ENCODE results near the gene KRTAP5-2.
"Not testable (repeated sequence)": the region's sequence is repeated elsewhere in the genome, so short reads cannot be mapped to it uniquely, and the experiment has no call there.

Gene KRTAP5-2

DNA sequence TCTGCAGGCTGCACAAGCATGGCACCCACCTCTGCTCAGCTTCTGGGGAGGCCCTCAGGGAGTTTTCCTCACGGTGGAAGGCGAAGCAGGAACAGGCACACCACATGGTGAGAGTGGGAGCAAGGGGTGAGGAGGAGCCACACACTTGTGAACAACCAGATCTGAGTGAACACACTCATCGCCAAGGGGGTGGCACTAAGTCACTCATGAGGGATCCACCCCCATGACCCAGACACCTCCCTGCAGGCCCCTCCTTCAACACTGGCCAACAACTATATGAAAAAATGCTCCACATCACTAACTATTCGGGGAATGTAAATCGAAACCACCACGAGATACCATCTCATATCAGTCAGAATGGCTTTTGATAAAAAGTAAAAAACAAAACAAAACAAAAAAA, 722 bp upstream of the KRTAP5-2 start:
- no peak for TF ChIP-seq CTCF (IDR thresholded peaks at IDR 0.05; ENCODE audit: poor library complexity, severe bottlenecking)
- no peak overlapping the region for H3K4me3 ChIP-seq (ENCODE audit: severe bottlenecking)
- H3K9me3 ChIP-seq (ENCODE audit: severe bottlenecking), result no peaks in the 10 kb centered on the region
- DNase-seq (ENCODE audit: low spot score), result no peak
- H3K4me1 ChIP-seq (ENCODE audit: insufficient read depth, poor library complexity, severe bottlenecking), result no peaks in the 10 kb centered on the region
- H3K27me3 ChIP-seq (ENCODE audit: insufficient read depth, poor library complexity, severe bottlenecking), result peaks cover 5% of the 10 kb centered on the region
- no peak for ATAC-seq (ENCODE audit: low read depth)
- H3K36me3 ChIP-seq (ENCODE audit: low read depth), result no peaks in the 10 kb centered on the region
- H3K27ac ChIP-seq (ENCODE audit: poor library complexity, severe bottlenecking), result no peak overlapping the region

- DNase-seq (ENCODE audit: low spot score); H3K36me3 ChIP-seq (ENCODE audit: low read depth); H3K27ac ChIP-seq (ENCODE audit: poor library complexity, severe bottlenecking); H3K27me3 ChIP-seq (ENCODE audit: insufficient read depth, poor library complexity, severe bottlenecking); ATAC-seq (ENCODE audit: low read depth); H3K9me3 ChIP-seq (ENCODE audit: severe bottlenecking); H3K4me1 ChIP-seq (ENCODE audit: insufficient read depth, poor library complexity, severe bottlenecking); H3K4me3 ChIP-seq (ENCODE audit: severe bottlenecking): not testable (repeated sequence)
Measured at GRCh38 chr11:1598406-1598805, 312 bp upstream of the KRTAP5-2 start.

DNA sequence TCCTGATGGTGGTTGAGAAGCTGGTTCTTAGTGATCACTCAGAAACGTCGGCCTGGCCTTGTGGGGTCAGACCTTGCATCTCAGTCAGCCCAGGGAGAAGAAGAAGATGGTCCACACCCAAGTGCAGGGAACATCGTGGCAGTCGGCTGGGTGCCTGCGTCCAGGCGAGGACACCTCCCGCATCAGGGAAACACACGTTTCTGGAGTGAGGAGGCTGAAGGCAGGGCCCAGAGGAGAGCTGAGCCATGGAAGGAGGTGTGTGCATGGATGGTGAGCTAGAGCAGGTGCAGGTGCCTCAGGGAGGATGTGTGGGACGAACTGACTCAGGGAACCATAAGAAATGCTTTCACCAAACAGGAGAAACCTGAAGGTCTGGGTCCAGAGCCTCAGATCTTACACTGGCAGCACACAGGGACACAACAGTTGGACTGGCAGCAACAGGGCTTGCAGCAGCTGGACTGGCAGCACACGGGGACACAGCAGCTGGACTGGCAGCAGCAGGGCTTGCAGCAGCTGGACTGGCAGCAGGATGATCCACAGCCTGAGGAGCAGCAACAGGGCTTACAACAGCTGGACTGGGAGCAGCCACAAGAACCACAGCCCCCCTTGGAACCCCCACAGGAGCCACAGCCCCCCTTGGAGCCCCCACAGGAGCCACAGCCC, 632 bp downstream of the KRTAP5-2 start:
- H3K36me3 ChIP-seq (ENCODE audit: low read depth), result no peaks in the 10 kb centered on the region
- DNase-seq (ENCODE audit: low spot score) (no peak), ATAC-seq (ENCODE audit: low read depth) (no peak)
- H3K4me1 ChIP-seq (ENCODE audit: insufficient read depth, poor library complexity, severe bottlenecking), result no peaks in the 10 kb centered on the region
- peaks cover 5% of the 10 kb centered on the region for H3K27me3 ChIP-seq (ENCODE audit: insufficient read depth, poor library complexity, severe bottlenecking)
- no peak overlapping the region for H3K4me3 ChIP-seq (ENCODE audit: severe bottlenecking)
- H3K27ac ChIP-seq (ENCODE audit: poor library complexity, severe bottlenecking), result no peak overlapping the region
- H3K9me3 ChIP-seq (ENCODE audit: severe bottlenecking), result no peaks in the 10 kb centered on the region
- no peak for TF ChIP-seq CTCF (IDR thresholded peaks at IDR 0.05; ENCODE audit: poor library complexity, severe bottlenecking)

- not testable (repeated sequence) for DNase-seq (ENCODE audit: low spot score); H3K9me3 ChIP-seq (ENCODE audit: severe bottlenecking); H3K4me3 ChIP-seq (ENCODE audit: severe bottlenecking); H3K36me3 ChIP-seq (ENCODE audit: low read depth); H3K27me3 ChIP-seq (ENCODE audit: insufficient read depth, poor library complexity, severe bottlenecking); H3K27ac ChIP-seq (ENCODE audit: poor library complexity, severe bottlenecking); H3K4me1 ChIP-seq (ENCODE audit: insufficient read depth, poor library complexity, severe bottlenecking); ATAC-seq (ENCODE audit: low read depth)
Measured at GRCh38 chr11:1596576-1597121, 1.4 kb downstream of the KRTAP5-2 start.

GRCh38 chr11:1595994-1596575, 2.0 kb downstream of the KRTAP5-2 start:
- H3K4me3 ChIP-seq (ENCODE audit: severe bottlenecking), result not testable (repeated sequence)

GRCh38 chr11:1592628-1593027, 5.5 kb downstream of the KRTAP5-2 start:
- ATAC-seq (ENCODE audit: low read depth), result no peak
- DNase-seq (ENCODE audit: low spot score), result no peak
- Histone ChIP-seq H3K4me3 (ENCODE audit: severe bottlenecking) (no peak overlapping the region), H3K27ac (ENCODE audit: poor library complexity, severe bottlenecking) (no peak overlapping the region), H3K4me1 (ENCODE audit: insufficient read depth, poor library complexity, severe bottlenecking) (no peaks in the 10 kb centered on the region), H3K36me3 (ENCODE audit: low read depth) (no peaks in the 10 kb centered on the region), H3K9me3 (ENCODE audit: severe bottlenecking) (no peaks in the 10 kb centered on the region), H3K27me3 (ENCODE audit: insufficient read depth, poor library complexity, severe bottlenecking) (no peaks in the 10 kb centered on the region)
- no peak for TF ChIP-seq CTCF (IDR thresholded peaks at IDR 0.05; ENCODE audit: poor library complexity, severe bottlenecking)

More at GRCh38 chr11:1595994-1596575, 2.0 kb downstream of the KRTAP5-2 start:
- H3K36me3 ChIP-seq (ENCODE audit: low read depth); H3K27me3 ChIP-seq (ENCODE audit: insufficient read depth, poor library complexity, severe bottlenecking); H3K27ac ChIP-seq (ENCODE audit: poor library complexity, severe bottlenecking); ATAC-seq (ENCODE audit: low read depth); DNase-seq (ENCODE audit: low spot score); H3K4me1 ChIP-seq (ENCODE audit: insufficient read depth, poor library complexity, severe bottlenecking); H3K9me3 ChIP-seq (ENCODE audit: severe bottlenecking): not testable (repeated sequence)
